NCI-H187 treated with DMSO at 0.1 percent for 48 hours (cell line): ENCODE measurements around the gene TTLL1.

ENCODE experiments used
- DNase-seq: peaks from one replicate; lab custom pipeline; 2025; lab: John Stamatoyannopoulos, UW

Gene TTLL1

GRCh38 chr22:43088984-43089717 lies at the start of gene TTLL1:
Gene TTLL1 (minus strand): TSS chr22:43089391. CDS start chr22:43075586, 13,805 bp downstream.
- DNase-seq: peak; percentile 62

- no peak for DNase-seq
Measured at GRCh38 chr22:43136801-43137200, 47.6 kb upstream of the TTLL1 start.

GRCh38 chr22:43136255-43136654 lies 47.1 kb upstream of the TTLL1 start:
- no peak for DNase-seq

GRCh38 chr22:43135565-43135964 lies 46.4 kb upstream of the TTLL1 start:
- no peak for DNase-seq

GRCh38 chr22:43134553-43134952 lies 45.4 kb upstream of the TTLL1 start:
- DNase-seq: no peak

GRCh38 chr22:43133401-43133800 lies 44.2 kb upstream of the TTLL1 start:
- no peak for DNase-seq

GRCh38 chr22:43131773-43132501 lies 42.7 kb upstream of the TTLL1 start:
- DNase-seq: no peak

- no peak for DNase-seq
Measured at GRCh38 chr22:43129426-43130425, 40.5 kb upstream of the TTLL1 start.

- DNase-seq: peak; percentile 29
Measured at GRCh38 chr22:43128928-43129424, 39.8 kb upstream of the TTLL1 start.

GRCh38 chr22:43128116-43128515 lies 38.9 kb upstream of the TTLL1 start:
- DNase-seq: no peak

GRCh38 chr22:43127166-43127908 lies 38.1 kb upstream of the TTLL1 start:
- DNase-seq: no peak

GRCh38 chr22:43126501-43127165 lies 37.4 kb upstream of the TTLL1 start:
- no peak for DNase-seq

GRCh38 chr22:43118953-43119458 lies 29.8 kb upstream of the TTLL1 start:
- no peak for DNase-seq

- DNase-seq: no peak
Measured at GRCh38 chr22:43118024-43118849, 29.0 kb upstream of the TTLL1 start.

- DNase-seq: no peak
Measured at GRCh38 chr22:43116932-43117331, 27.7 kb upstream of the TTLL1 start.

- DNase-seq: no peak
Measured at GRCh38 chr22:43114958-43115357, 25.8 kb upstream of the TTLL1 start.

- no peak for DNase-seq
Measured at GRCh38 chr22:43113526-43114251, 24.5 kb upstream of the TTLL1 start.

GRCh38 chr22:43110927-43111623 lies 21.9 kb upstream of the TTLL1 start:
- no peak for DNase-seq
